Endothelial cell of umbilical vein (primary cell): ENCODE measurements around the gene ZNF497. TPM values are rescaled to one million over a fixed set of nuclear protein-coding genes. Genes with fewer than 3 reads are reported as not detected.

Source experiments
- BruUV-seq: library from RNA; stranded (reverse); fragments of 400-500 nt; replicated peaks from 2 replicates; lab custom pipeline; 2021; lab: Mats Ljungman, UMichigan
- CTCF ChIA-PET: fragments of 300-600, 350-600 bp; sonication (Branson Sonifier 250); formaldehyde crosslinking; loops from one replicate; lab custom pipeline; 2021; ENCODE audit warnings: antibody characterized with exemption, inconsistent platforms; lab: Charles Lee
- POLR2A ChIA-PET: fragments of 300-600, 350-600 bp; sonication (Branson Sonifier 250); formaldehyde crosslinking; loops from one replicate; lab custom pipeline; 2021; ENCODE audit warnings: antibody characterized with exemption, inconsistent platforms; lab: Charles Lee
- DNase-seq: peaks from one replicate; pipeline ENCODE4 v3.0.0-alpha.2; 2011; ENCODE audit warnings: low read depth, low spot score
- FAIRE-seq: peaks from 2 replicates; lab custom pipeline; 2011; peaks lifted over from hg19 to GRCh38; lab: Jason Lieb, UNC
- H2AFZ ChIP-seq: 2 replicates; pipeline ENCODE4 v1.6.0; 2012; ENCODE audit warnings: low read depth, low read length, control low read depth, inconsistent platforms
- H3K27ac ChIP-seq: 2 replicates; pipeline ENCODE4 v1.5.1; 2011; ENCODE audit warnings: low read depth, mild to moderate bottlenecking, control low read depth, low read length, moderate library complexity; ENCODE audit not compliant: insufficient read depth
- H3K27me3 ChIP-seq, 2 experiments: 2 replicates each; pipeline versions ENCODE4 v1.6.0 to v1.6.1; 2011; ENCODE audit warnings: low read length in 2 of 2, mixed read lengths in 1 of 2; ENCODE audit not compliant: control insufficient read depth in 2 of 2, insufficient read depth in 2 of 2
- H3K36me3 ChIP-seq, 2 experiments: 2 replicates in 1 of 2; 3 replicates in 1 of 2; pipeline ENCODE4 v1.5.1; 2011; ENCODE audit warnings: low read length in 2 of 2, mild to moderate bottlenecking in 1 of 2, moderate library complexity in 1 of 2; ENCODE audit not compliant: control insufficient read depth in 2 of 2, insufficient read depth in 2 of 2; ENCODE audit errors: extremely low read depth in 1 of 2
- H3K4me1 ChIP-seq: 3 replicates; pipeline ENCODE4 v1.5.1; 2011; ENCODE audit warnings: mild to moderate bottlenecking, low read length; ENCODE audit not compliant: control insufficient read depth, insufficient read depth; ENCODE audit errors: extremely low read depth
- H3K4me2 ChIP-seq: 2 replicates; pipeline ENCODE4 v1.6.1; 2011; ENCODE audit warnings: low read length, control low read depth, mixed read lengths; ENCODE audit not compliant: insufficient read depth
- H3K4me3 ChIP-seq, 3 experiments: fragments of 200-600 bp in 1 of 3; sonication (generic), shearing (Covaris generic) in 1 of 3; replicated peaks in 1 of 3; 2 replicates each; pipeline ENCODE4 v1.5.1; 2011 to 2016; ENCODE audit warnings: control low read depth in 3 of 3, low read length in 3 of 3, mild to moderate bottlenecking in 2 of 3, inconsistent platforms in 1 of 3, low read depth in 1 of 3, moderate library complexity in 1 of 3; ENCODE audit not compliant: insufficient read depth in 1 of 3
- H3K79me2 ChIP-seq: 2 replicates; pipeline ENCODE4 v1.6.0; 2012; ENCODE audit warnings: low read length, inconsistent platforms; ENCODE audit not compliant: control insufficient read depth, insufficient read depth
- H3K9ac ChIP-seq: replicated peaks from 2 replicates; pipeline ENCODE3; 2011; ENCODE audit warnings: low read length, control low read depth; ENCODE audit not compliant: insufficient read depth; ENCODE audit errors: extremely low read depth
- H3K9me1 ChIP-seq: replicated peaks from 3 replicates; pipeline ENCODE4 v1.6.0; 2011; ENCODE audit warnings: mild to moderate bottlenecking, low read length; ENCODE audit not compliant: control insufficient read depth, insufficient read depth; ENCODE audit errors: extremely low read depth
- H3K9me3 ChIP-seq: replicated peaks from 2 replicates; pipeline ENCODE4 v1.5.1; 2012; ENCODE audit warnings: low read length, inconsistent platforms; ENCODE audit not compliant: control insufficient read depth, insufficient read depth
- H4K20me1 ChIP-seq: replicated peaks from 2 replicates; pipeline ENCODE3; 2011; ENCODE audit warnings: mild to moderate bottlenecking, low read length; ENCODE audit not compliant: control insufficient read depth, insufficient read depth; ENCODE audit errors: extremely low read depth
- FOS ChIP-seq: IDR thresholded peaks from 2 replicates; pipeline ENCODE4 v1.6.1; 2011; ENCODE audit warnings: mild to moderate bottlenecking, low read length, moderate library complexity, borderline replicate concordance; ENCODE audit not compliant: insufficient read depth
- GATA2 ChIP-seq: IDR thresholded peaks from 2 replicates; pipeline ENCODE4 v1.7.0; 2011; ENCODE audit warnings: low read depth, mild to moderate bottlenecking, moderate library complexity, mixed read lengths, low read length; ENCODE audit not compliant: insufficient read length, insufficient read depth
- JUN ChIP-seq: IDR thresholded peaks from 2 replicates; pipeline ENCODE4 v1.6.1; 2011; ENCODE audit warnings: borderline replicate concordance, low read depth; ENCODE audit not compliant: insufficient read length, insufficient read depth
- POLR2A ChIP-seq: IDR thresholded peaks from 2 replicates; pipeline ENCODE4 v1.6.1; 2012; ENCODE audit warnings: low read depth, mild to moderate bottlenecking, control low read depth, low read length
- POLR2AphosphoS5 ChIP-seq: IDR thresholded peaks from 2 replicates; pipeline ENCODE4 v1.6.1; 2012; ENCODE audit warnings: low read depth, mild to moderate bottlenecking, control low read depth, low read length, moderate library complexity; ENCODE audit not compliant: insufficient read depth
- dilution Hi-C: fragments of 300-500 bp; cut with MboI; formaldehyde crosslinking; loops from one replicate; pipeline ENCODE4 v1.15.0; 2019; ENCODE audit warnings: low sequenced_read_pairs; ENCODE audit not compliant: extremely low pct_ligation_motif_present
- intact Hi-C: fragments of 100-400 bp; cut with micrococcal nuclease; formaldehyde crosslinking; loops from one replicate; pipeline ENCODE4 v1.10.0; 2022
- polyA plus RNA-seq, 4 experiments: library from polyadenylated mRNA; depleted of rRNA in 3 of 4; stranded (reverse) in 3 of 4; unstranded in 1 of 4; fragments of >200 nt; gene quantifications; 2 replicates each; pipeline versions ENCODE4 v1.2.1 to v1.2.3, GENCODE V29; 2011 to 2012; ENCODE audit warnings: missing spikeins in 1 of 4
- total RNA-seq: library from RNA; stranded (reverse); gene quantifications from 2 replicates; pipeline ENCODE4 v1.2.3, GENCODE V29; 2021
- TF ChIP-seq, protein P1 (sequence below), 2 donors: IDR thresholded peaks; 1 replicate in 1 of 2; 2 replicates in 1 of 2; pipeline ENCODE4 v1.5.1; 2011; ENCODE audit warnings: low read length in 2 of 2, mild to moderate bottlenecking in 2 of 2, moderate library complexity in 2 of 2, control low read depth in 1 of 2, inconsistent platforms in 1 of 2, low read depth in 1 of 2; ENCODE audit not compliant: insufficient read depth in 1 of 2; ENCODE audit errors: extremely low read depth in 1 of 2
- TF ChIP-seq, protein P2 (sequence below): IDR thresholded peaks from 2 replicates; pipeline ENCODE4 v1.6.1; 2011; ENCODE audit not compliant: insufficient read depth, insufficient read length

ZNF497 gene
- total and polyA plus RNA-seq, 2 donors (not counting 3 experiments of a cell fraction or from before 2014, with no cell fraction given), result 0.40 to 1.3 TPM

DNA sequence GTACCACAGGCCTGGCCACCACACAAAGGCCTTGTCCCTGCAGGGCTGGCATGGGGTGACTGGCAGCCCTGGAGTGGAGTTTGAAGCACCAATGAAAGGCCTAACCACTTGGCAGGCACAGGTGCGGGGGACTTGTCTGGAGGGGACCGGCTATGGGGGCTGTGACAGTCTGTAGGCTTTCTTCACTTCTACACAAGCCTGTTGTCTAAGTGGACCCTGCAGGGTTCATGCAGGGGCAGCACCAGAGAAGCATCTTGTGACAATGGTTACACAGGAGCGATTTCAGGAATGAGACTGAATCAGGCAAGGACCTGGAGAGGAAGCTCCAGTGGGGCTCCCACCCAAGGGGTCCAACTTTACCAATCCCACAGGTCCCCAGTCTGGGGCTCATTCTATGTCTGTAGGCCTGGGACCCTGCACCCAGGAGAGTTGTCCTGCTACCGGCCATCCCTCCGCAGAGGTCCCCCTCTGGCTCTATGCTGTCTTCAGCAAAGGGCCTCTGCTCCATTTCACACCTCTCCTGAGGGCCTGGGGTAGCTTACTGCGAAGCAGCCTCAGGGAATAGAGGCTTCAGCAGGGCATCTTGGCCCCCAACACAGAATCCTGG lies 20.5 kb upstream of the ZNF497 start:
- Histone ChIP-seq H3K4me2 (no peak overlapping the region), H2AFZ (no peak overlapping the region), H3K9me3 (no peaks in the 10 kb centered on the region), H3K36me3 (no peaks in the 10 kb centered on the region), H3K27me3 (no peaks in the 10 kb centered on the region), H3K27ac (no peak overlapping the region), H3K79me2 (peaks cover 10% of the 10 kb centered on the region), H3K9ac (no peak overlapping the region), H4K20me1 (no peaks in the 10 kb centered on the region), H3K4me1 (peaks cover 16% of the 10 kb centered on the region), H3K4me3 (no peak overlapping the region), H3K9me1 (no peaks in the 10 kb centered on the region)
- intact Hi-C loops (no loop called here), dilution Hi-C loops (no loop called here)
- DNase-seq (no peak), FAIRE-seq (no peak)
- POLR2A ChIA-PET, result no interaction called here
- no TSS peak for BruUV-seq
- TF ChIP-seq POLR2AphosphoS5 (no peak), JUN (no peak), POLR2A (no peak), FOS (no peak), GATA2 (no peak)
- TF ChIP-seq, protein P1, sequence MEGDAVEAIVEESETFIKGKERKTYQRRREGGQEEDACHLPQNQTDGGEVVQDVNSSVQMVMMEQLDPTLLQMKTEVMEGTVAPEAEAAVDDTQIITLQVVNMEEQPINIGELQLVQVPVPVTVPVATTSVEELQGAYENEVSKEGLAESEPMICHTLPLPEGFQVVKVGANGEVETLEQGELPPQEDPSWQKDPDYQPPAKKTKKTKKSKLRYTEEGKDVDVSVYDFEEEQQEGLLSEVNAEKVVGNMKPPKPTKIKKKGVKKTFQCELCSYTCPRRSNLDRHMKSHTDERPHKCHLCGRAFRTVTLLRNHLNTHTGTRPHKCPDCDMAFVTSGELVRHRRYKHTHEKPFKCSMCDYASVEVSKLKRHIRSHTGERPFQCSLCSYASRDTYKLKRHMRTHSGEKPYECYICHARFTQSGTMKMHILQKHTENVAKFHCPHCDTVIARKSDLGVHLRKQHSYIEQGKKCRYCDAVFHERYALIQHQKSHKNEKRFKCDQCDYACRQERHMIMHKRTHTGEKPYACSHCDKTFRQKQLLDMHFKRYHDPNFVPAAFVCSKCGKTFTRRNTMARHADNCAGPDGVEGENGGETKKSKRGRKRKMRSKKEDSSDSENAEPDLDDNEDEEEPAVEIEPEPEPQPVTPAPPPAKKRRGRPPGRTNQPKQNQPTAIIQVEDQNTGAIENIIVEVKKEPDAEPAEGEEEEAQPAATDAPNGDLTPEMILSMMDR (IDR thresholded peaks at IDR 0.05; ENCODE audit: extremely low read depth in 1 of 2, insufficient read depth in 1 of 2, low read depth in 1 of 2, low read length in 2 of 2), result no peak
- TF ChIP-seq, protein P2, sequence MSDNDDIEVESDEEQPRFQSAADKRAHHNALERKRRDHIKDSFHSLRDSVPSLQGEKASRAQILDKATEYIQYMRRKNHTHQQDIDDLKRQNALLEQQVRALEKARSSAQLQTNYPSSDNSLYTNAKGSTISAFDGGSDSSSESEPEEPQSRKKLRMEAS, result no peak
- CTCF ChIA-PET, result interaction anchor here (1.5 kb wide), 1 partner anchor 136 kb away, joined by 3 read pairs; the partner anchor contains the start of gene ZBTB45
